Measurements from ENCODE around the gene RMDN2.
A peak's percentile ranks its signal among the peaks of the same experiment; 100 is the strongest.
"Not testable (repeated sequence)": the region's sequence is repeated elsewhere in the genome, so short reads cannot be mapped to it uniquely, and the experiment has no call there.

RMDN2 gene

DNA sequence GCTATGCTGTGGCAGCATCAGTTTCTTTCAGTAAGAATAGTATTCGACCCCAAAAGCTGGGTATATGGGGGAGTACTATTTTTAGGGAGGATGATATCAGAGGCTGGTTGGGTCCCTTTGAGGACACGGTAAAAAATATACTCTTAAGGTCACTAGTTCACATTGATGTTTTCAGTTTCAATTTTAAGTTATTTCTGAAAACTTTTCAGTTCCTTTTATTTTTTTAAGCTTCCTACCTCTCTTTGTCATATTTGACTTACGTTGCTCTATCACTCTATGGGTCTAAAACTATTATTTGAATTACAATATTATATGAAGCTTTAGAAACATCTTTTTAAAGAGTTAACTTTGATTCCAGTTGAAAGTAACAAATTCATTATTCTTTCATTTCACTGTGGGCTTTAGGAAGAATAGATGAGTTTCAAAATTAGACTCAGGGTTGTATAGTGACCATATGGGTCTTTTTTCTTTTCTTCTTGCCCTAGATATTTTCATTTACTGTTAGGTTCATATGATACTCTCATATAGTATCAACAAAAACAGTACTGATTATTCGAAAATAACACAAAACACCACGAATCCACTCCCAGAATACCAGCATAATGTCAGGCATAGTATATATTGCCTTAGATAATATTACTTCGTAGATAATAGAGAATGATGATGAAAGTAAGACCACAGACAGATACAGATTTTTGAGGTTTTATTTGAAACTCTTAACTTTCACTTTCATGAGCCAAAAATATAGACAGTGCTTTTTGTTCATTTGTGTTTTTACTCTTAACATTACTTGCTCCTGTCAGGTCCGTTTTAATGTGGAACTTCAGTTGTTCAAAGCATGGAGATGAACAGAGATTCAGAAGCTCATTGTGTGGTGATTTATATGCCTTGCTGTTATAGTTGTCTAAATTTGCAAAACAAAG lies 9.8 kb downstream of the RMDN2 start:
- no peak for DNase-seq

- not testable (repeated sequence) for DNase-seq
Observed at GRCh38 chr2:37937568-37937967, 12.5 kb downstream of the RMDN2 start.

- not testable (repeated sequence) for DNase-seq
Observed at GRCh38 chr2:37941267-37941666, 16.2 kb downstream of the RMDN2 start.

DNA sequence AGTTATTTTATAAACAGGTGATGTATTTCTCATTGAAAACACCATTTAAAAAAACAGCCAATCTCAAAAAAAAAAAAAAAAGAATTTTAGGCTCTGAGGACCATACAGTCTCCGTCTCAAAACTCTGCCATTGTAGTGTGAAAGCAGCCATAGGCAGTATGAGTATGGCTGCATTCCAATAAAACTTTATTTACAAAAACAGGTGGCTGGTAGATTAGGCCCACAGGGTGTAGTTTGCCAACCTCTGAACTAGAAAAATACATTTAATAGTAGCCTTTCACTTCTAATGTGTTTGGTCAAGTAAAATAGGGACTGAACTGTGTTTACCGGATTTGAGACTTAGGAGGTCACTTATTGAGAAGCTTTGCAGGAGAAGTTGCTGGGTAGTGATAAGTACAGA lies 19.2 kb downstream of the RMDN2 start:
- no peak for DNase-seq

DNA sequence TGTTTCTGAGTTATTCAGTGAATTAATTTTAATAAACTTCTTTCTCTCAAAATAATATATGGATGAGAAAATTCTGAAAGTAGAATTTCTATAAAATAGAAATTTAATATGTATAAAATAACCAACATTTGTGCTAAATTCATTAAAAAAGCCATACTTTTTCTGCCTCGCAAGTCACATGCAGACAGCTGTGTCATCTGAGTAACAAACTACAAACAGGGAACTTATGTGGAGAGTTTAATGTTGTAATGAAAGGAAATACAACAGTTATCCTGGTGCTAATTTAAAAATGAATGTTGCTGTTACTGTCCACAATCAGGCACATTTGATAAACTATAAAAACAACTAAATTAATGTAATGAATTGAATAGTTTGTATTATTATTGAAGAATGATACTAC lies 22.2 kb downstream of the RMDN2 start:
- DNase-seq, result no peak

DNA sequence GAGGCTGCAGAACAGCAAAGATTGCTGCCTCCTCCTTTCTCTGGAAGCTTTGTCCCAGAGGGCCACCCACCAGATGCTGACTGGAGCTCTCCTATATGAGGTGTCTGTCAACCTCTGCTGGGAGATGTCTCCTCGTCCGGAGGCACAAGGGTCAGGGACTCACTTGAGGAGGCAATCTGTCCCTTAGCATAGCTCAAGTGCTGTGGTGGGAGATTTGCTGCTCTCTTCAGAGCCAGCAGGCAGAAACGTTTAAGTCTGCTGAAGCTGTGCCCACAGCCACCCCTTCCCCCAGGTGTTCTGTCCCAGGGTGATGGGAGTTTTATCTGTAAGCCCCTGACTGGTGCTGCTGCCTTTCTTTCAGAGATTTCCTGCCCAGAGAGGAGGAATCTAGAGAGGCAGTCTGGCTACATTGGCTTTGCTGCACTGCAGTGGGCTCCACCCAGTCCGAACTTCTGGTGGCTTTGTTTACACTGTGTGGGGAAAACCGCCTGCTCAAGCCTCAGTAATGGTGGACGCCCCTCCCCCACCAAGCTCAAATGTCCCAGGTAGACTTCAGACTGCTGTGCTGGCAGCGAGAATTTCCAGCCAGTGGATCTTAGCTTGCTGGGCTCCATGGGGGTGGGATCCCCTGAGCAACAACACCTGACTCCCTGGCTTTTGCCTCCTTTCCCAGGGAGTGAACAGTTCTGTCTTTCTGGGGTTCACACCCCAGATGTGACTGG lies 37.1 kb downstream of the RMDN2 start:
- DNase-seq, result not testable (repeated sequence)

GRCh38 chr2:37962740-37963121 lies 37.6 kb downstream of the RMDN2 start:
- DNase-seq, result not testable (repeated sequence)

DNA sequence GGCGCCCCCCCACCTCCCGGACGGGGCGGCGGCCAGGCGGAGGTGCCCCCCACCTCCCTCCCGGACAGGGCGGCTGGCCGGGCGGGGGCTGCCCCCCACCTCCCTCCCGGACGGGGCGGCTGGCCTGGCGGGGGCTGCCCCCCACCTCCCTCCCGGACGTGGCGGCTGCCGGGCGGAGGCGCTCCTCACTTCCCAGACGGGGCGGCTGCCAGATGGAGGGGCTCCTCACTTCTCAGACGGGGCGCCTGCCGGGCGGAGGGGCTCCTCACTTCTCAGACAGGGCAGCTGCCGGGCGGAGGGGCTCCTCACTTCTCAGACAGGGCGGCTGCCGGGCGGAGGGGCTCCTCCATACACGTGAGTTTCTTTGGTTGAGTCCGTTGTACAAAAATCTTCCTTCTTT lies 38.8 kb downstream of the RMDN2 start:
- DNase-seq, result not testable (repeated sequence)

DNA sequence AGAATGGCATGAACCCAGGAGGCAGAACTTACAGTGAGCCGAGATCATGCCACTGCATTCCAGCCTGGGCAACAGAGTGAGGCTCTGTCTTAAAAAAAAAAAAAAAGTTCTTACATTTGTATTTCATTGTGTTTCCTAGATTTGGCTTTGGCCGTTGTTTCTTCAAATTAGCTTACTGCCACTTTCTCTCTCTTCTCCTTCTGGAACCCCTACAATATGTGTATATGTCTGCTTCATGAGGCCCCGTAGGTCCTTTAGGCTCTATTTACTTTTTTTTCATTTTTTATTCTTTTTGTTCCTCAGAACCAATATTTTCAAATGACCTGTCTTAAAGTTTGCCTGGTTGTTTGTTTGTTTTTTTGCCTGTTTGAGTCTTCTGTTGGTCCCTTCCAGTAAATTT lies 41.2 kb downstream of the RMDN2 start:
- no peak for DNase-seq

DNA sequence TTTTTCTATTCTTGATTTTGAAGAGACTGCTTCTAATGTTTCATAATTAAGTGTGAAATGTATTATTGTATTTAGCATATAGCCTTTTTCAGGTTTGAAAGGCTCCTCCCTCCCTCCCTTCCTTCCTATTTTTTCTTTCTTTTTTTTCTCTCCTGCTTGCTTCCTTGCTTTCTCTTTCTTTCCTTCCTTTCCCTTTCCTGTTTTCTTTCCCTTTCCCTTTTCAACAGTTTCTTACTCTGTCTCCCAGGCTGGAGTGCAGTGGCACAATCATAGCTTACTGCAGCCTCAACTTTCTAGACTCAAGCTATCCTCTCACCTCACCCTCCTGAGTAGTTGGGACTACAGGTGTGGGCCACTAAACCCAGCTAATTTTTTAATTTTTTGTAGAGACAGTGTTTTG lies 44.6 kb downstream of the RMDN2 start:
- DNase-seq, result no peak

- no peak for DNase-seq
Observed at GRCh38 chr2:37971971-37972370, 46.9 kb downstream of the RMDN2 start.

- DNase-seq, result no peak
Observed at GRCh38 chr2:37973615-37974353, 48.7 kb downstream of the RMDN2 start.

DNA sequence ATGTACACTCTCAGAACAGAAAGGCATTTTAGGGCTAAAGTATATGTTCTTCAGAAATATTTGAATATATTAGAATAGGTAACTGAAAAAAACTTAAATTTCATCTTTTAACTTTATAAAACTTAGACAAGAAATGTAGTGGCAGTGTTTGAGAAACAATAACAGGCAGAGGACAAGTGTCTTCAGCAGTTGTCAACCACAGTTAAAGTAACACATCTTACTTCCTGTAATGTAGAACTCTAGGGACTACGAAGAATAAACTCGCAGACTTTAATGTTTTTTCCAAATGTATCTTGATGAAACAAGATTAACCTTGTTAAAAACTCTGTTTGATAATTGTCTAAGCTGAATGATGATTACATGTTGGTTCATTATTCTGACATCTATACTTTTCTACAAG lies 50.7 kb downstream of the RMDN2 start:
- DNase-seq, result no peak

DNA sequence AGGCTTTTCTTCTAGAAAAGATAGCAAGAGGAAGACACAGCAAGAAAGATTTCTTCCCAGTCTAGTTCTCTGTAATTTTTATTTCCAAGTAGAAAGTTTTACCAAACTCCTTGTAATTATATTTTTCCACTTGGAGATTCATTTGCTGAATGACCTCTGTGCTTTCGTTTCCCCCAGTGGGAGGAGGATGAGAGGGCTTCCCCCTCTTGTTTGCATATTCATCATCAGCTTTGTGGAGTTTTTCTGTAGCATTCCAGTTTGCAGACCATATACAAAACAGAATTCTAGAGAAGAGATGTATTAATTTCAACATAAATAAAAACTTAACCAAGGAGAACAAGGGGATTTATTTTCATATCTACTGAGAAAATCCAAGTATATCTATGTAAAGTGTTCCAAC lies 51.3 kb downstream of the RMDN2 start:
- DNase-seq, result no peak

- peak; percentile 85 for DNase-seq
Observed at GRCh38 chr2:37982147-37982582, 57.1 kb downstream of the RMDN2 start.

DNA sequence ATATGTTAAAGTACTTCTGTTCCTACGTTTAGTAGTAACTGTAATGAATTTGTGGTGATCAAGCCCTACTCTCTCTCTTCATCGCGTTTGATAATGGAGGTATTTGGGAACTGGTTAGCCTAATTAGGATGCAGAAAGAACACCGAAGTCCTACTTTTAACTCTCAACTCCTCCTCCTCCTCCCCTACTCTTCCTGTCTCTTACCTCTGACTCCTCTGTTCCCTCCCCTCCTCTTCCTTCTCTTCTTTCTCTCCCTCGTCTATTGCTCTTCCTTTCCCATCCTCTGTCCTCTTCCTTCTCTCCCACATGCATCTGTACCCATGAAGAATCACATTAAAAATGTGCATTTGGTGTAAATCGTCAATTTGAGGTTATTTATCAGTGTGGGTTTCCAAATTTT lies 57.8 kb downstream of the RMDN2 start:
- DNase-seq, result no peak

- no peak for DNase-seq
Observed at GRCh38 chr2:37983719-37984118, 58.6 kb downstream of the RMDN2 start.

- no peak for DNase-seq
Observed at GRCh38 chr2:37984176-37984575, 59.1 kb downstream of the RMDN2 start.

GRCh38 chr2:37984589-37984988 lies 59.5 kb downstream of the RMDN2 start:
- DNase-seq, result no peak

DNA sequence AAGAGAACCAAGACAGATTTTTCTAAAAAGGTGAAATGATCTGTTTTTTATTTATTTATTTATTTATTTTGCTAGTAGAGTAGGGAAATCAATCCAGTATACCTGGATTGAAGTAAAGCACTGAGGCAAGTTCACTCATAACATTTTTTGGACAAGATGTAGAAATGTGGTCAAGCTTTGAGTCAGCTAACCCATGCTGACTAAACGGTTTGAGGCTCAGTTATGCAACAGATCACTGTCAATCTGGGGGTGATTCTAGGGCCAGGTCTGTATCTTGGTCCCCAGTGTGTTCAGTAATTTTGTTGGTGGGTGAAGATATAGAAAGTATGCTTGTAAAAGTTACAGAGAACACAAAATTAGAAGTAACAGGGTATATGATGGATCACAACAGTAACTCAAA lies 60.2 kb downstream of the RMDN2 start:
- no peak for DNase-seq

DNA sequence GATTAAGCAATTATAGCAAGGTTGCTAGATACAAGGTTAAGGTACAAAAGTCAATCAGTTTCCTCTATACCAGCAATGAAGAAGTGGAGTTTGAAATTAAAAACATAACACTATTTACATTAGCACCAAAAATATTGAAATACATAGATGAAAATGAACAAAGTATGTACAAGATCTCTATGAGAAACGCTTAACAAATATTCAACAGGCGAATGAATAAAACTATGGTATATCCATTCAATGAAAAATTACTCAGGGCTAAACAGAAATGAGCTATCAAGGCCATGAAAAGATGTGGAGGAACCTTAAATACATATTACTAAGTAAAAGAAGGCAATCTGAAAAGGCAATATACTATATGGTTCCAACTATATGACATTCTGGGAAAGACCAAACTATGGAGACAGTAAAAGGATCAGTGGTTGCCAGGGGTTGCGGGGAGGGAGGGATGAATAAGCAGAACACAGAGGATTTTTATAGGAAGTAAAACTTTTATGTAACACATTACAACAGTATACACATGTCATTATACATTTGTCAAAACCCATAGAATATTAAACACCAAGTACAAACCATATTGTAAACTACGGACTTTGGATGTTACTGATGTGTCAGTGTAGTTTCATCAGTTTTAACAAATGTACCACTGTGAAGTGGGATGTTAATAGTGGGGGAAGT lies 62.1 kb downstream of the RMDN2 start:
- no peak for DNase-seq

DNA sequence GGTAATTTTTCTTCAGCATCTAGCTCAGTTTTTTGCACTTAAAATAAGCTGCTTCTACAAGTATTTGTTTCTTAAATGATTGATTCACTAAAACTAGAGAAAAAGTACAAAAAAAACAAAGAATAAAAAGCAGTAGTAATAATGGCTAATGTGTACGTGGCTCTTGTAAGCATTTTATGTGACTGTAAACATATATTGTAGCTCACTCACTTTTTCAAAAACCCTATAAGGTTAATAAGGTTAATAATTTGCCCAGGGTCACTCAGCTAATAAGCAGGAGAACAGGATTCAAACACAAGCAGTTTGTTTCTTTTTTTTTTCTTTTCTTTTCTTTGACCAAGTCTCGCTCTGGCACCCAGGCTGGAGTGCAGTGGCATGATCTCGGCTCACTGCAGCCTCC lies 67.5 kb downstream of the RMDN2 start:
- DNase-seq, result no peak

DNA sequence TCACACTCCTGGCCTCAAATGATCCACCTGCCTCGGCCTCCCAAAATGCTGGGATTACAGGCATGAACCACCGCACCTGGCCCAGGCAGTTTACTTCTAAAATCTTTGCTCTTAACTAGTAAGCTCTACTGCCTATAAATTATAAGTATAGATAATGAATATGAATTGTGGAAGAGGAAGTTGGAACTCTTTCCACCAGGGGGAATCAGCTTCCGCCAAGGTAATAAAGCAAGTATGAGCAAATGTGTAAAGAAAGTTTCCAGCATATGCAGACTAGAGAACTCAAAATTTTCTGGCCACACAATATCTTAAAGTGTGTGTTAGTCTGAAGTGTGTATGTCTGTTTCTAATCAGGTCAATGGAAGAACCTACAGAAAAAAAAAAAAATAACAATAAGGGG lies 68.1 kb downstream of the RMDN2 start:
- DNase-seq, result no peak
